Measurements from ENCODE around the gene DDIT3. TPM values are rescaled to one million over a fixed set of nuclear protein-coding genes. Genes with fewer than 3 reads are reported as not detected.

Gene DDIT3
- polyA plus RNA-seq, 3 donors = 9.3 to 163 (median 9.4) TPM

DNA sequence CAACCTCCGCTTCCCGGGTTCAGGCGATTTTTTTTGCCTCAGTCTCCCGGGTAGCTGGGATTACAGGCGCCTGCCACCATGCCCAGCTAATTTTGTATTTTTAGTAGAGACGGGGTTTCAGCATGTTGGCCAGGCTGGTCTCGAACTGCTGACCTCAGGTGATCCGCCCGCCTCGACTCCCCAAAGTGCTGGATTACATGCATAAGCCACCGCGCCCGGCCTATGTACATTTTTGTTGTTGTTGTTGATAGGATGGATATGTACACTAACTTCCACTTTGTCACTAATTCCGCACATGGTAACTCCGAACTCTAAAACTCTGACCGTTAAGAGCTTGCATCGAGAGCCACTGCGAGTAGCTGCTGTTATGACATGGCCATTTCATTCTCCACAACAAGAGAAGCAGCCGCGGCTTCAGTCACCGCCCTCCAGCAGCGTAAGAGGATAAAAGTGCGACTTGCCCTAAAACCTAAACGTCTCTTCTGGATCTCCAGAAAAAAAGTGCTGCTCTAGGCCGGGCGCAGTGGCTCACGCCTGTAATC is 33.2 kb downstream of the DDIT3 start:
- Mint-ChIP-seq H3K27me3 (ENCODE audit: low read depth in 3 of 3) (no peaks in the 10 kb centered on the region), H3K9me3 (no peaks in the 10 kb centered on the region), H3K4me1 (peaks cover 24% of the 10 kb centered on the region), H3K27ac (peak overlapping the region; percentile 42 to 95 (median 91)), H3K36me3 (peaks cover 32 to 42% of the 10 kb centered on the region in 2 donors), H3K4me3 (peak overlapping the region in 1 of 2 donors; percentile 86)
- TF ChIP-seq, protein P1, sequence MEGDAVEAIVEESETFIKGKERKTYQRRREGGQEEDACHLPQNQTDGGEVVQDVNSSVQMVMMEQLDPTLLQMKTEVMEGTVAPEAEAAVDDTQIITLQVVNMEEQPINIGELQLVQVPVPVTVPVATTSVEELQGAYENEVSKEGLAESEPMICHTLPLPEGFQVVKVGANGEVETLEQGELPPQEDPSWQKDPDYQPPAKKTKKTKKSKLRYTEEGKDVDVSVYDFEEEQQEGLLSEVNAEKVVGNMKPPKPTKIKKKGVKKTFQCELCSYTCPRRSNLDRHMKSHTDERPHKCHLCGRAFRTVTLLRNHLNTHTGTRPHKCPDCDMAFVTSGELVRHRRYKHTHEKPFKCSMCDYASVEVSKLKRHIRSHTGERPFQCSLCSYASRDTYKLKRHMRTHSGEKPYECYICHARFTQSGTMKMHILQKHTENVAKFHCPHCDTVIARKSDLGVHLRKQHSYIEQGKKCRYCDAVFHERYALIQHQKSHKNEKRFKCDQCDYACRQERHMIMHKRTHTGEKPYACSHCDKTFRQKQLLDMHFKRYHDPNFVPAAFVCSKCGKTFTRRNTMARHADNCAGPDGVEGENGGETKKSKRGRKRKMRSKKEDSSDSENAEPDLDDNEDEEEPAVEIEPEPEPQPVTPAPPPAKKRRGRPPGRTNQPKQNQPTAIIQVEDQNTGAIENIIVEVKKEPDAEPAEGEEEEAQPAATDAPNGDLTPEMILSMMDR (IDR thresholded peaks at IDR 0.05) = no peak
- no peaks in the 10 kb centered on the region for H3K9me3 ChIP-seq (replicated peaks in 1 of 2; ENCODE audit: control insufficient read depth in 1 of 2, insufficient read depth in 1 of 2, low read length in 2 of 2)
- DNase-seq = no peak
- H2AFZ ChIP-seq (ENCODE audit: insufficient read depth, low read depth, low read length, poor library complexity, severe bottlenecking) = peak overlapping the region; percentile 85
- no peaks in the 10 kb centered on the region for H3K27me3 ChIP-seq (ENCODE audit: control insufficient read depth in 2 of 2, insufficient read depth in 2 of 2, low read length in 2 of 2)
- peaks cover 5% of the 10 kb centered on the region for H4K20me1 ChIP-seq (ENCODE audit: insufficient read depth, low read length)
- peaks cover 16 to 21% of the 10 kb centered on the region in 2 donors for H3K4me1 ChIP-seq (ENCODE audit: control insufficient read depth in 1 of 2, insufficient read depth in 2 of 2, low read length in 2 of 2)
- H3K36me3 ChIP-seq (replicated peaks in 1 of 2; ENCODE audit: control insufficient read depth in 1 of 2, insufficient read depth in 2 of 2, low read length in 2 of 2) = peaks cover 27 to 31% of the 10 kb centered on the region in 2 donors
- WGBS (ENCODE audit: insufficient coverage) = 96% methylated on average over 13 of the region's 27 CpGs
- peak overlapping the region in 1 of 2 donors; percentile 92 for H3K27ac ChIP-seq (ENCODE audit: low read depth in 1 of 2, low read length in 2 of 2)
- peak overlapping the region; percentile 96 for H3K4me2 ChIP-seq (replicated peaks; ENCODE audit: extremely low read depth, low read length, poor library complexity, severe bottlenecking)
- peak overlapping the region in 1 of 3 experiments; percentile 91 for H3K4me3 ChIP-seq (replicated peaks in 1 of 3; ENCODE audit: low read depth in 2 of 3, low read length in 3 of 3)
- H3K9ac ChIP-seq (ENCODE audit: insufficient read depth, low read length, poor library complexity, severe bottlenecking) = no peak overlapping the region
- peaks cover 16% of the 10 kb centered on the region for H3K79me2 ChIP-seq (ENCODE audit: insufficient read depth, low read length)
- intact Hi-C loops (cut with micrococcal nuclease) = loop anchor here in 1 of 2 donors (5.0 kb wide), 1 partner anchor 35 kb away; the partner anchor contains the start of genes DDIT3 and MBD6

DNA sequence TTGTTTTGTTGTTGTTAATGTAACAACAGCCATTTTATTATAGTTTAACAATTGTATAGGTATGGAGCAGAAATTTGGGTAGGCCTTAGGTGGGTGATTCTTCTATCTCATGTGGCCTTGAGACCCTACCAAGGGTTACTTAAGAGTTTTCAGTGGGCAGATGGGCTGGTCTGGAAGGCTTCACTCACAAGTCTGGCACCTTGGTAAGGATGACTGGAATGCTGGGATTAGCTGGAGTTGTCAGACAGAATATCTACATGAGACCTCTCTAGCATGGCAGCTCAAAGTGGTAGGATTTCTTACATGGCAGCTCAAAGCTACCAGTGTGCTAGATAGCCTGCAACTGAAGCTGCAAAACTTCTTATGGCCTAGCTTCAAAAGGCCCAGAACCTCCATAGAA is 34.6 kb downstream of the DDIT3 start:
- Mint-ChIP-seq H3K9me3 (no peaks in the 10 kb centered on the region), H3K4me3 (no peak overlapping the region), H3K4me1 (peaks cover 33% of the 10 kb centered on the region), H3K36me3 (peaks cover 25 to 32% of the 10 kb centered on the region in 2 donors), H3K27me3 (ENCODE audit: low read depth in 3 of 3) (no peaks in the 10 kb centered on the region), H3K27ac (peak overlapping the region in 1 of 7 donors; percentile 15)
- Histone ChIP-seq H3K79me2 (ENCODE audit: insufficient read depth, low read length) (peaks cover 19% of the 10 kb centered on the region), H4K20me1 (ENCODE audit: insufficient read depth, low read length) (peaks cover 5% of the 10 kb centered on the region), H3K4me1 (ENCODE audit: control insufficient read depth in 1 of 2, insufficient read depth in 2 of 2, low read length in 2 of 2) (peaks cover 17 to 21% of the 10 kb centered on the region in 2 donors), H3K9me3 (replicated peaks in 1 of 2; ENCODE audit: control insufficient read depth in 1 of 2, insufficient read depth in 1 of 2, low read length in 2 of 2) (no peaks in the 10 kb centered on the region), H3K27me3 (ENCODE audit: control insufficient read depth in 2 of 2, insufficient read depth in 2 of 2, low read length in 2 of 2) (no peaks in the 10 kb centered on the region), H3K4me3 (replicated peaks in 1 of 3; ENCODE audit: low read depth in 2 of 3, low read length in 3 of 3) (no peak overlapping the region), H3K9ac (ENCODE audit: insufficient read depth, low read length, poor library complexity, severe bottlenecking) (no peak overlapping the region), H3K36me3 (replicated peaks in 1 of 2; ENCODE audit: control insufficient read depth in 1 of 2, insufficient read depth in 2 of 2, low read length in 2 of 2) (peaks cover 16 to 19% of the 10 kb centered on the region in 2 donors), H2AFZ (ENCODE audit: insufficient read depth, low read depth, low read length, poor library complexity, severe bottlenecking) (no peak overlapping the region), H3K27ac (ENCODE audit: low read depth in 1 of 2, low read length in 2 of 2) (no peak overlapping the region), H3K4me2 (replicated peaks; ENCODE audit: extremely low read depth, low read length, poor library complexity, severe bottlenecking) (no peak overlapping the region)
- intact Hi-C loops (cut with micrococcal nuclease) = loop anchor here in 1 of 2 donors (5.0 kb wide), 1 partner anchor 37 kb away; the partner anchor contains the start of genes DDIT3 and MBD6
- TF ChIP-seq, protein P1 (IDR thresholded peaks at IDR 0.05) = no peak
- DNase-seq = no peak
